Measurements from ENCODE around the gene ANTXR2. TPM values are rescaled to one million over a fixed set of nuclear protein-coding genes. Genes with fewer than 3 reads are reported as not detected.

Gene ANTXR2
- total RNA-seq, 6 experiments from 2014 or later = 24.5 to 86.0 (median 33.7) TPM

GRCh38 chr4:79906303-79906702 is 166.7 kb downstream of the ANTXR2 start:
- no peak overlapping the region for H3K27ac ChIP-seq
- intact Hi-C loops (cut with DNase I) = no loop called here

GRCh38 chr4:79905212-79905611 is 167.8 kb downstream of the ANTXR2 start:
- intact Hi-C loops (cut with DNase I) = no loop called here
- ATAC-seq = no peak
- Histone ChIP-seq H3K27ac (no peak overlapping the region), H3K36me3 (peaks cover 0 to 25% (median 9%) of the 10 kb centered on the region in 4 donors), H3K4me1 (no peaks in the 10 kb centered on the region), H3K9me3 (no peaks in the 10 kb centered on the region), H3K4me3 (no peak overlapping the region), H3K27me3 (no peaks in the 10 kb centered on the region)
- TF ChIP-seq POLR2A (IDR thresholded peaks at IDR 0.05) (no peak), CTCF (IDR thresholded peaks at IDR 0.05) (no peak)
- no peak for DNase-seq

More at GRCh38 chr4:79906303-79906702, 166.7 kb downstream of the ANTXR2 start:
- H3K36me3 ChIP-seq = peaks cover 0 to 25% (median 9%) of the 10 kb centered on the region in 4 donors
- DNase-seq (no peak), ATAC-seq (no peak)
- no peaks in the 10 kb centered on the region for H3K4me1 ChIP-seq
- WGBS (ENCODE audit: insufficient coverage, low coverage, low lambda C conversion rate, missing lambda C conversion rate) = 86% methylated on average over 4 of the region's 5 CpGs
- no peak overlapping the region for H3K4me3 ChIP-seq
- no peak for TF ChIP-seq CTCF (IDR thresholded peaks at IDR 0.05)
- TF ChIP-seq POLR2A (IDR thresholded peaks at IDR 0.05) = no peak
- H3K27me3 ChIP-seq = no peaks in the 10 kb centered on the region
- no peaks in the 10 kb centered on the region for H3K9me3 ChIP-seq

- Histone ChIP-seq H3K4me1 (no peaks in the 10 kb centered on the region), H3K27ac (no peak overlapping the region), H3K4me3 (no peak overlapping the region), H3K9me3 (no peaks in the 10 kb centered on the region), H3K36me3 (peaks cover 0 to 25% (median 9%) of the 10 kb centered on the region in 4 donors), H3K27me3 (no peaks in the 10 kb centered on the region)
- no peak for DNase-seq
- intact Hi-C loops (cut with DNase I) = no loop called here
- TF ChIP-seq CTCF (IDR thresholded peaks at IDR 0.05) = no peak
- no peak for ATAC-seq
- 75% methylated on average over 1 of the region's 1 CpG for WGBS (ENCODE audit: insufficient coverage, low coverage, low lambda C conversion rate, missing lambda C conversion rate)
Measured at GRCh38 chr4:79904331-79904730, 168.7 kb downstream of the ANTXR2 start.

GRCh38 chr4:79900182-79900581 is 172.8 kb downstream of the ANTXR2 start:
- intact Hi-C loops (cut with DNase I) = no loop called here
- H3K27me3 ChIP-seq = no peaks in the 10 kb centered on the region
- no peak for TF ChIP-seq POLR2A (IDR thresholded peaks at IDR 0.05)
- TF ChIP-seq CTCF (IDR thresholded peaks at IDR 0.05) = no peak
- H3K4me1 ChIP-seq = no peaks in the 10 kb centered on the region
- H3K36me3 ChIP-seq = peaks cover 0 to 3% (median 1%) of the 10 kb centered on the region in 4 donors
- no peak for DNase-seq
- 62% methylated on average over 2 of the region's 2 CpGs for WGBS (ENCODE audit: insufficient coverage, low coverage, low lambda C conversion rate, missing lambda C conversion rate)
- no peak overlapping the region for H3K27ac ChIP-seq
- H3K4me3 ChIP-seq = no peak overlapping the region
- no peak for ATAC-seq
- H3K9me3 ChIP-seq = no peaks in the 10 kb centered on the region

GRCh38 chr4:79899481-79899880 is 173.5 kb downstream of the ANTXR2 start:
- Histone ChIP-seq H3K4me3 (no peak overlapping the region), H3K27ac (no peak overlapping the region), H3K36me3 (no peaks in the 10 kb centered on the region), H3K27me3 (no peaks in the 10 kb centered on the region), H3K4me1 (no peaks in the 10 kb centered on the region), H3K9me3 (no peaks in the 10 kb centered on the region)
- no peak for DNase-seq
- WGBS (ENCODE audit: insufficient coverage, low coverage, low lambda C conversion rate, missing lambda C conversion rate) = 83% methylated on average over 4 of the region's 4 CpGs
- intact Hi-C loops (cut with DNase I) = no loop called here
- TF ChIP-seq POLR2A (IDR thresholded peaks at IDR 0.05) = no peak
- TF ChIP-seq CTCF (IDR thresholded peaks at IDR 0.05) = no peak
- ATAC-seq = no peak

Data from right lobe of liver (tissue), 6 donors.